ENCODE results near the gene PLET1. TPM values are rescaled to one million over a fixed set of nuclear protein-coding genes. Genes with fewer than 3 reads are reported as not detected.

The PLET1 gene
- total and polyA plus RNA-seq, 2 of the 4 experiments (the other 2 are of a cell fraction) = not detected

- no peak overlapping the region for H4K8ac ChIP-seq (ENCODE audit: low read depth in 2 of 2, low read length in 2 of 2)
- no peaks in the 10 kb centered on the region for H3K27me3 ChIP-seq (ENCODE audit: control insufficient read depth, insufficient read depth, low read length)
- no peak overlapping the region for H3K23ac ChIP-seq (ENCODE audit: low read depth, low read length)
- BruUV-seq (replicated peaks) = no TSS peak
- H2AFZ ChIP-seq (replicated peaks; ENCODE audit: low read length, poor library complexity) = no peak overlapping the region
- no peak overlapping the region for H3K4me2 ChIP-seq (ENCODE audit: low read depth, low read length)
- H3K79me1 ChIP-seq (ENCODE audit: low read depth in 1 of 2, low read length in 2 of 2) = peaks cover 0 to 6% of the 10 kb centered on the region in 2 experiments; a peak in 2 of 4 replicates
- no peak overlapping the region for H2BK5ac ChIP-seq (ENCODE audit: low read depth, low read length, poor library complexity, severe bottlenecking)
- H3K4me3 ChIP-seq (ENCODE audit: insufficient read depth, low read depth, low read length) = no peak overlapping the region
- H3K56ac ChIP-seq (ENCODE audit: extremely low read depth, insufficient read depth, low read length) = no peak overlapping the region
- H2BK15ac ChIP-seq (ENCODE audit: low read depth, low read length) = no peak overlapping the region
- no peak for ATAC-seq (ENCODE audit: low read depth)
- H3K27ac ChIP-seq (ENCODE audit: insufficient read depth, low read length) = no peak overlapping the region
- no peak overlapping the region for H4K5ac ChIP-seq (ENCODE audit: low read depth, low read length)
- intact Hi-C loops (cut with micrococcal nuclease) = loop anchor here (10.0 kb wide), 1 partner anchor 669 kb away; the partner anchor contains the start of gene NCAM1
- no peak for TF ChIP-seq CEBPB (IDR thresholded peaks at IDR 0.05; ENCODE audit: low read depth, low read length)
- TF ChIP-seq RFX5 (IDR thresholded peaks at IDR 0.05; ENCODE audit: low read depth, low read length) = no peak
- no peak for TF ChIP-seq USF2 (IDR thresholded peaks at IDR 0.05; ENCODE audit: low read depth, low read length)
- TF ChIP-seq RAD21 (IDR thresholded peaks at IDR 0.05; ENCODE audit: low read length) = no peak
- no peak for TF ChIP-seq RCOR1 (IDR thresholded peaks at IDR 0.05; ENCODE audit: insufficient replicate concordance, low read length)
- TF ChIP-seq ELK1 (IDR thresholded peaks at IDR 0.05; ENCODE audit: borderline replicate concordance, low read depth, low read length) = no peak
- no peak for TF ChIP-seq MAZ (IDR thresholded peaks at IDR 0.05; ENCODE audit: borderline replicate concordance, low read depth, low read length)
- no peak for TF ChIP-seq FOS (IDR thresholded peaks at IDR 0.05; ENCODE audit: low read depth, low read length)
- TF ChIP-seq CTCF (conservative IDR thresholded peaks at IDR 0.05; ENCODE audit: low read depth, low read length) = no peak
- no peak for TF ChIP-seq SMC3 (IDR thresholded peaks at IDR 0.05; ENCODE audit: low read depth, low read length)
- no peak for TF ChIP-seq NFE2L2 (IDR thresholded peaks at IDR 0.05; ENCODE audit: low read depth, low read length)
- TF ChIP-seq MXI1 (IDR thresholded peaks at IDR 0.05; ENCODE audit: borderline replicate concordance, low read depth, low read length) = no peak
- H3K4ac ChIP-seq (ENCODE audit: low read depth, low read length) = peak overlapping the region; percentile 32; the same call in 1 of the 2 replicates
- H4K20me1 ChIP-seq (ENCODE audit: insufficient read depth, low read length) = no peaks in the 10 kb centered on the region
- ChIA-PET CTCF (no interaction called here), POLR2A (ENCODE audit: unreplicated experiment) (no interaction called here)
- no peaks in the 10 kb centered on the region for H3K9me3 ChIP-seq (ENCODE audit: control insufficient read depth, insufficient read depth, low read length)
- no peak overlapping the region for H3K18ac ChIP-seq (ENCODE audit: low read depth, low read length)
- H2AK5ac ChIP-seq (ENCODE audit: low read depth, low read length) = peak overlapping the region; percentile 34; the same call in 1 of the 2 replicates
- in situ Hi-C loops (cut with MboI; ENCODE audit: low sequenced_read_pairs) = no loop called here
- H2AK9ac ChIP-seq (replicated peaks; ENCODE audit: low read depth, low read length, poor library complexity) = no peak overlapping the region
- H3K36me3 ChIP-seq (ENCODE audit: control insufficient read depth, insufficient read depth, low read length) = no peaks in the 10 kb centered on the region
- DNase-seq = no peak
- peaks cover 21% of the 10 kb centered on the region; the same call in 1 of the 2 replicates for H3K9me1 ChIP-seq (ENCODE audit: insufficient read depth, low read length)
- no CpG with 5 or more reads among the region's 4 CpGs for WGBS, 2 experiments (ENCODE audit: extremely low coverage in 2 of 2, insufficient read length in 1 of 2)
- no peak overlapping the region; the same call in 1 of the 2 replicates for H4K91ac ChIP-seq (ENCODE audit: insufficient read depth, low read depth, low read length)
- no peak overlapping the region for H3K14ac ChIP-seq (replicated peaks; ENCODE audit: low read depth, low read length)
- dilution Hi-C loops (cut with HindIII; ENCODE audit: low sequenced_read_pairs, unreplicated experiment) = no loop called here
- peaks cover 5% of the 10 kb centered on the region for H3K4me1 ChIP-seq (ENCODE audit: control insufficient read depth, insufficient read depth, low read length)
- no peak overlapping the region for H2BK120ac ChIP-seq (ENCODE audit: low read depth, low read length)
- H3K9ac ChIP-seq (ENCODE audit: low read depth, low read length) = no peak overlapping the region
- H2BK20ac ChIP-seq (ENCODE audit: low read depth, low read length) = peak overlapping the region; percentile 1; the same call in 1 of the 2 replicates
These were observed 35.4 kb upstream of the PLET1 start for GRCh38 chr11:112296044-112296443.
